Glomerular visceral epithelial cell (primary cell): Measurements from ENCODE around the gene NBPF1.
"Not testable (repeated sequence)": the region's sequence is repeated elsewhere in the genome, so short reads cannot be mapped to it uniquely, and the experiment has no call there.

Experiments
- DNase-seq: peaks from one replicate; pipeline ENCODE4 v3.0.0-alpha.2; 2016; ENCODE audit errors: extremely low spot score

The NBPF1 gene

GRCh38 chr1:16512624-16513411 is 100.5 kb downstream of the NBPF1 start:
- DNase-seq, result not testable (repeated sequence)
